ENCODE results near the gene OTULIN.

OTULIN gene

GRCh38 chr5:14674983-14675854 lies 10.7 kb downstream of the OTULIN start:
- Mint-ChIP-seq H3K27ac (peak overlapping the region; percentile 11 to 83 (median 28)), H3K4me3 (no peak overlapping the region), H3K36me3 (ENCODE audit: low read depth) (peaks cover 22% of the 10 kb centered on the region)

DNA sequence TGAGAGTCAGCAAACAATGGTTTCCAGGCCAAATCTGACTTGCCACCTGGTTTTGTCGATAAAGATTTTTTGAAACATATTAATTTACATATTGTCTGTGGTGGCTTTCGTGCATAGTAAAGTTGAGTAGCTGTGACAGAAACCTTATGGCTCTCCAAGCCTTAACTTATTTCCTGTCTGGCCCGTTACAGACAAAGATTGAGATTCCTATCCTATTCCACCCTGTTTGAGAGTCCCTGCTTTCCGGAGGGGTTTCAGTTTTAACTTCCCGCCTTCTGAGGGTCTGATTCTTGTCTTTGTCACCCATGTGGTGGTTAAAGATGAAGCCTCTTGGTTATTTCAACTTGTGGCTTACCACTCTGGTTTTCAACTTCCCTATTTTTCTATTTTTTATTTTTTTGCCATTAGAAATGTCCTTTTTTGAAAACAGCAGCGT lies 11.4 kb downstream of the OTULIN start:
- Mint-ChIP-seq H3K9me3 (no peaks in the 10 kb centered on the region), H3K27ac (peak overlapping the region in 2 of 3 experiments; percentile 28 to 83), H3K36me3 (ENCODE audit: low read depth) (peaks cover 25% of the 10 kb centered on the region), H3K4me1 (peaks cover 33% of the 10 kb centered on the region), H3K27me3 (ENCODE audit: low read depth) (no peaks in the 10 kb centered on the region), H3K4me3 (no peak overlapping the region)
- TF ChIP-seq, protein P1, sequence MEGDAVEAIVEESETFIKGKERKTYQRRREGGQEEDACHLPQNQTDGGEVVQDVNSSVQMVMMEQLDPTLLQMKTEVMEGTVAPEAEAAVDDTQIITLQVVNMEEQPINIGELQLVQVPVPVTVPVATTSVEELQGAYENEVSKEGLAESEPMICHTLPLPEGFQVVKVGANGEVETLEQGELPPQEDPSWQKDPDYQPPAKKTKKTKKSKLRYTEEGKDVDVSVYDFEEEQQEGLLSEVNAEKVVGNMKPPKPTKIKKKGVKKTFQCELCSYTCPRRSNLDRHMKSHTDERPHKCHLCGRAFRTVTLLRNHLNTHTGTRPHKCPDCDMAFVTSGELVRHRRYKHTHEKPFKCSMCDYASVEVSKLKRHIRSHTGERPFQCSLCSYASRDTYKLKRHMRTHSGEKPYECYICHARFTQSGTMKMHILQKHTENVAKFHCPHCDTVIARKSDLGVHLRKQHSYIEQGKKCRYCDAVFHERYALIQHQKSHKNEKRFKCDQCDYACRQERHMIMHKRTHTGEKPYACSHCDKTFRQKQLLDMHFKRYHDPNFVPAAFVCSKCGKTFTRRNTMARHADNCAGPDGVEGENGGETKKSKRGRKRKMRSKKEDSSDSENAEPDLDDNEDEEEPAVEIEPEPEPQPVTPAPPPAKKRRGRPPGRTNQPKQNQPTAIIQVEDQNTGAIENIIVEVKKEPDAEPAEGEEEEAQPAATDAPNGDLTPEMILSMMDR (IDR thresholded peaks at IDR 0.05; ENCODE audit: unreplicated experiment in 3 of 3): no peak

More at GRCh38 chr5:14674983-14675854, 10.7 kb downstream of the OTULIN start:
- H3K4me1 Mint-ChIP-seq: peaks cover 35% of the 10 kb centered on the region
- no peaks in the 10 kb centered on the region for H3K27me3 Mint-ChIP-seq (ENCODE audit: low read depth)
- TF ChIP-seq, protein P1 (IDR thresholded peaks at IDR 0.05; ENCODE audit: unreplicated experiment in 3 of 3): no peak
- no peaks in the 10 kb centered on the region for H3K9me3 Mint-ChIP-seq

GRCh38 chr5:14676320-14676719 lies 11.8 kb downstream of the OTULIN start:
- Mint-ChIP-seq H3K36me3 (ENCODE audit: low read depth) (peaks cover 27% of the 10 kb centered on the region), H3K4me3 (no peak overlapping the region), H3K4me1 (peaks cover 28% of the 10 kb centered on the region), H3K9me3 (no peaks in the 10 kb centered on the region), H3K27ac (peak overlapping the region in 2 of 3 experiments; percentile 28 to 83), H3K27me3 (ENCODE audit: low read depth) (no peaks in the 10 kb centered on the region)
- TF ChIP-seq, protein P1 (IDR thresholded peaks at IDR 0.05; ENCODE audit: unreplicated experiment in 3 of 3): no peak

- no peaks in the 10 kb centered on the region for H3K27me3 Mint-ChIP-seq (ENCODE audit: low read depth)
- no peak overlapping the region for H3K27ac Mint-ChIP-seq
- H3K9me3 Mint-ChIP-seq: no peaks in the 10 kb centered on the region
- TF ChIP-seq, protein P1 (IDR thresholded peaks at IDR 0.05; ENCODE audit: unreplicated experiment in 3 of 3): no peak
- no peak overlapping the region for H3K4me3 Mint-ChIP-seq
- H3K4me1 Mint-ChIP-seq: peaks cover 15% of the 10 kb centered on the region
- peaks cover 43% of the 10 kb centered on the region for H3K36me3 Mint-ChIP-seq (ENCODE audit: low read depth)
These were observed 14.3 kb downstream of the OTULIN start for GRCh38 chr5:14678773-14679334.

DNA sequence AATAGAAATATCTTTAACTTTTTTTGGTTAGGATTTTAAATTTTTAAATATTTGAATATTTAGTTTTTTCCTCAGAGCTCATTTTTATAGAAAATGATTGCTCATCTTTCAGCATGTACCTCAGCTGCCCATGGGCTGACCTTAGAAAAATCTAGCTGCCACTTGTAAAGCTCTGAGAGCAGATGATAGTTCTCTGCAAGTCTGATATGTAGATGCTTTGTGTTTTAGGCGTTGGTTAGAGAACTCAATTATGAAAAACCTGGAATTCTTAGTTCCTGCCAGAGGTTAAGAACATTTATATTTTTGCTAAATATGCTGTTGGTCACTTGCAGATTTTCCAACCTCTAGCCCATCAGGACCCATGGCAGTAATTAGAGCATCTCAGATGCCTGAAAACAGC lies 15.1 kb downstream of the OTULIN start:
- Mint-ChIP-seq H3K27ac (no peak overlapping the region), H3K4me3 (no peak overlapping the region), H3K9me3 (no peaks in the 10 kb centered on the region), H3K36me3 (ENCODE audit: low read depth) (peaks cover 39% of the 10 kb centered on the region), H3K27me3 (ENCODE audit: low read depth) (no peaks in the 10 kb centered on the region), H3K4me1 (peaks cover 10% of the 10 kb centered on the region)
- TF ChIP-seq, protein P1 (IDR thresholded peaks at IDR 0.05; ENCODE audit: unreplicated experiment in 3 of 3): no peak

Measured in nephron (organoid).